Left renal pelvis (tissue), 4 donors: ENCODE data around the gene OPCML. TPM values are rescaled to one million over a fixed set of nuclear protein-coding genes. Genes with fewer than 3 reads are reported as not detected.

ENCODE experiments used
- DNase-seq, 4 donors: peaks; one replicate each; pipeline ENCODE4 v3.0.0-alpha.2; 2013; ENCODE audit warnings: low read depth in 4 of 4, low spot score in 3 of 4
- polyA plus RNA-seq, 4 donors: library from polyadenylated mRNA; unstranded; fragments of 120-200 nt; gene quantifications; one replicate each; pipeline ENCODE4 v1.2.1, GENCODE V29; 2013; ENCODE audit not compliant: insufficient read length in 4 of 4

OPCML gene
- polyA plus RNA-seq = 10 to 100 TPM; 10.1 to 16.1 (median 12.5) TPM

DNA sequence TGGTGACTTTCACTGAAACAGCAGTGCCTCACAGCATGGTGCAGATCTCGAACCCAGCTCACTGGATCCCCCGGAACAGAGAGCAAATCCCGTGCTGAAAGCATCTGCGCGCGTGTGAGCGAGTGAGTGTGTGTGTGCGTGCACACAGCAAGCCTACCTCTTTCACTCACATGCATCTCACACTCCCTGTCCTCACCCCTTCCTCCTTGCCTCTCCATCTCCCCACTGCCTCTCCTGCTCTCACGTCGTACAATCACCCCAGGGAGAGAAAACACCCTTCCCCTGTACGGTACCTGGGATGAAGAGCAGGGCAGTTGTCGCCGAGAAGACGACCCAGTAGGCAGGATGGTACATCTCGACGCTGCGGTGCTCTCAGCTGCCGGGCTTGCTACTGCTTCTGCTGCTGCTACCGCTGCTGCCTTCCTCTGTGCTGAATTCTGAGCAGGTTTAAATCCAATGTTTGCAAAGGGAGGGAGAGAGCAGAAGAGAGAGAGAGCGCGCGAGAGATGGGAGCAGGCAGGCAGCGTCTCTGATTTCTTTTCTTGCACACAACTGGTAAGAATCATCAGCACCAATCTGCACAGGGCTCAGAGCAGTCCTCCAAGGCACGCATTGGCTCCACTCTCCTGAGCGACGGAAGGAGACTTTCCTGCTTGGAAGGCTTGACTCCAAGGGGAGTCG, at the start of gene OPCML:
TSS of gene OPCML (minus strand) at position 531 of the 681 bp plus-strand sequence.
- DNase-seq = no peak

DNA sequence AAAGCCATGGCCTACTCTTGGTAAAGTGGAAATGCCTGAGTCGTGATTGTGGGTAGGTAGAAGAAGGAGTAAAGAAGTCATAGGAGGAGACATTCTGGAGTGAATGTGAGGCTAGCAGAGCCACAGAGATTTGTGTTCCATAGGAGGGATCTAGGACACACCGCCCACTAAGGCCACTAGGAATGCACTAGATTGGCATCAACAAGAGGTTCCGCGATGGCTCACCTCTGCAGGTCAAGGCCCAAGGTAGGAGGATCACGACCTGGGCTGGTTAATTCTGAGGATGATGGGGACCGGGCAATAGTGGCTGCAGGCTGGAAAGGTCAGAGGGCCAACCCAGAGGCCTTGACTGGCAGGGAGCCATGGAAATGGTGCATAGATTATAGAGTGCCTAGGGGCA, 48.8 kb upstream of the OPCML start:
- no peak for DNase-seq

GRCh38 chr11:133579165-133580031, 47.1 kb upstream of the OPCML start:
- peak in 2 of 4 donors; percentile 8 to 18 for DNase-seq

GRCh38 chr11:133577403-133577802, 45.1 kb upstream of the OPCML start:
- no peak for DNase-seq

- no peak for DNase-seq
These were observed 44.0 kb upstream of the OPCML start for GRCh38 chr11:133576351-133576750.

- no peak for DNase-seq
These were observed 40.8 kb upstream of the OPCML start for GRCh38 chr11:133573081-133573480.

DNA sequence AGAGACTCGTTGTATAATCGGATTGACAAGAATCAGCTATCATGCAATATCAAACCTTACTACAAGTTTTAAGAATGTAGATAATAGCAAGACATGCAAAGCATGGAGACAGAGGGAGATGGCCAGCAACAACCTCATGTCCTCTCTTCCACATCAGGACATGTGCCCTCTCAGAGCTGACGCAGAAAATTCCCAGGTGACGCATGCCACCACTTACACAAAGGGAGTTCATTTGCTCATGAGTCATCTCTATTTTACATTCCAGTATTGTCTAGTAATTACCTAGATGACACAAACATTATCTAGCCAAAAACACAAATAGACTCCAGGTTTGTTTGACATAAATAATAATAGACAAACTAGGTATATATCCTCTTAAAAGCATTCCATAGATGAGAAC, 38.1 kb upstream of the OPCML start:
- DNase-seq = no peak

- no peak for DNase-seq
These were observed 31.3 kb upstream of the OPCML start for GRCh38 chr11:133563505-133564025.

DNA sequence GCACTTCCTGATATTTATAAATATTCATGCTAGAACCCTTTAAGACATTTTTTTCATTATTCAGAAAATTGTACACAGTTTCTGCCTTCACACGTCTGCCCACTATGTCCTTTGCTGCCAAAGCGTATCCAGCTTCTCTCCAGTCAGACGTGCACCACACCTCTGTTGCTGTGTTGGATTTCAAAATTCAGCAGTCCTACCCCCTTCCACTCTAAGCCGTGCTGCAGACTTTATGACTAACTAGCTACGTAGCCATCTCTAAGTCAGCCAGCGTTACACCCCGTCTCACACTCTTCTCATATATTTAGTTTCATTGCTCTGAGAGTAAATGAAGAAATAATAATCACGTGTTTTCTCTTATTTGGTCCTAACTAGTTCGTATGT, 28.2 kb upstream of the OPCML start:
- no peak for DNase-seq

DNA sequence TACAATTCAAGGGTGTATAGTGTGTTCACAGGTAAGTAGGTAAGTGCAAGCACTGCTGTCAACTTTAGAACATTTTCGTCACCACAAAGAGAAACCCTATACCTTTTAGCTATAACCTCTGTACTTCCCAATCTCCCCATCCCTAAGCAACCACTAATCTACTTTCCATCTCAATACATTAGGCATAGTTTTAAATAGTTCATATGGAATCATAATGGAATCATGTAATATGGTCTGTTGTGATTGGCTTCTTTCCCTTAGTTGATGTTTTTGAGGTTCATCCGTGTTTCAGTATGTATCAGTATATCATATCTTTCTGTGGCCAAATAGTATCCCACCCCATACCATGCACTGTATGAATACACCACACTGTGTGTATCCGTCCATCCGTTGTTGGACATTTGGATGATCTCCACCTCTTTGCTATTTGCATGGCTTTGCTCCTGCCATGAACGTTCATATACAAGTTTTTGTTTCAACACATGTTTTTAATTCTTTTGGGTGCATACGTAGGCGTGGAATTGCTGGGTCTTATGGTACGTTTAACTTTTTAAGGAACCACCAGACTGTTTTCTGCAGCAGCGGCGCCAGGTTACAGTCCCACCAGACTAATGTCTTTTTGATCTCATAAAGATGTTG, 27.7 kb upstream of the OPCML start:
- DNase-seq = no peak

GRCh38 chr11:133559382-133559781, 27.1 kb upstream of the OPCML start:
- no peak for DNase-seq

DNA sequence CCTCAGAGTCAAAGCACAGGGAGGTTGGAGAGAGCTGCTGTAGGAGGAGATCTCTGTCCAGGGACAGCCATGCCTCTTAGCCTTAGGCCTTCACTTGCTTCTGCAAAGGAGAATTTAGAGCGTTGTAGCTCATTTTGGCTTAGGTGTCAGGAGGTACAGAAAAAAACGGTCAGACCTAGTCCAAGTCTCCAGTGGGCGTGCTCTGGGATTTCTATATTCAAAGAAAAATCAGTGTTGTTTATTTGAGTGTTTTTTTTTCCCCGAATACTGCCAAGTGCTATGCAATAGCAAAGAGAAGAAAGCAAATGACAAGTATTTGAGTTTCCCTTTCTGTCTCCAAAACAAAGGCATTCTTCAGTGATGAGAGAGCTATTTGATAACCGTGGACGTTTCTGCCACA, 22.7 kb upstream of the OPCML start:
- no peak for DNase-seq

DNA sequence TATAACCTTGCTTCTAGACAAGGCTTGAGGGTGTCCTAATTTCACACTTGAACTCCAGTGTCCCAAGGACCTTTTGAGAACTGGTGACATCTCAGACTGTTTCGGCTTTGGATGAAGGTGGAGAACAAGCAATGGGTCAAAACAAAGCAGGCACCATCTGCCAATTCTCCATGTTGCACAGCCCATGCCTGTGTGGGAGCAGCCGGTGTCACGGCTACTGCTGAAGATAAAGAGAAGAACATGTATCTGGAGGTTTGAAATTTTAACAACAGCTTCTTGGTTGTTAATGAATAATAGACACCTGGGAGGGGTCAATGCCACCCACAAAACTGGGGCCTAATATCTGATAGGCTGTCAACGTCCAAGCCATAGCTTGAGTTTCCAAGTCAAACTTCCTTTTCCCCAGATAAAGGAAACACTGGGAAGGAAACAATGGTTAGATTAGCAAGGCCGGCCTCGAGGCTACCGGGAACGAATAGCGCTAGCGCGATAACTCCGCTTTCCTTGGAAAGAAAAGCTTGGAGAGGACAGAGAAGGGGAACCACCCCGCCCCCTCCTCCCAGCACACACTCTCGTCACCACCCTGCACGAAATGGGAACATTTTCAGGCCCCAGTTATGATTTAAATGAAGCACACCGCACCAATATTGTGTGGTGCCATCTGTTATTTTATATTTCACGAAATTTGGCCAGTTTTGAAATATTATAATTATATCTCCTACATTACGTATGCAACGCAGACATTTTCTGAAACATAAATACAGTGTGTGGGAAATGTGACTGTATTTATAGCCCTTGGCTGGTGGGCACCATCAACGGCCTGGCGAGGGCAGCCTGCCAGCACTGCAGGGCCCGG, 21.8 kb upstream of the OPCML start:
- DNase-seq = no peak

DNA sequence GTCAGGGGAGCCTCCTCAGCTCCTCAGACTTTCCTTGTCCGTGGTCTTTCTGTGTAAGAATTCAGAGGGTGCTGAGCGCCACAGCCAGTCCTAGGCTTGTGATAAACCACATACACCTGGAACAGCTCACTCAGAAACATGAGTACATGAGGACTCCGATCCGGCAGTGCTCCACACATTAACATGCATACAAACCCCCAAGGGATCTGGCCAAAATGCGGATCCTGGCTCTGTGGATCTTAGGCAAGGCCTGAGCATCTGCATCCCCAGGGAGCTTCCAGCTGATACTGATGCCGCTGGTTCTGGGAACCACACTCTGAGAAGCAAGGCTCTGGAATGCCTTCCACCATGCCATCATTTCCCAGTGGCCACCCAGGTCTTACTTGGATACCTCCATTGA, 20.6 kb upstream of the OPCML start:
- no peak for DNase-seq

- no peak for DNase-seq
These were observed 18.8 kb upstream of the OPCML start for GRCh38 chr11:133551064-133551463.

DNA sequence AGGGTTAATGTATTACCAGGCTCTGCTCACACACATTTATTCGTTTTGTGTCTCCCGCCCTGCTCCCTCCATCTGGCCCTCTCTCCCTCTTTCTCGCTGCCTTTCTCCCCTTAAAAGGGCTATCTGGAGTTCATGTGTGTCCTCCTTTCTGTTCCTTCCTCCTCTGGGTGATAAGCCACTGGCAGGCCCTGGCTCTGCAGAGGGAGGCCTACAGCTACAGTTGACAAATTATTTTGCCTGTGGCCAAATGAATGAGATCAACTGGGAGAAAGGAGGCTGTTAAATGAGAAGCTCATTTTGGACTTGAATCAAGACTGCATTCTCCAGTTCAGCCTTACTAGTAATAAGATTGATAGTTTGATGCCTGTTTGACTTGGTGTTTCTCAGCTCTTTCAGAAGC, 17.5 kb upstream of the OPCML start:
- DNase-seq = no peak

- DNase-seq = no peak
These were observed 16.3 kb upstream of the OPCML start for GRCh38 chr11:133548641-133549040.

DNA sequence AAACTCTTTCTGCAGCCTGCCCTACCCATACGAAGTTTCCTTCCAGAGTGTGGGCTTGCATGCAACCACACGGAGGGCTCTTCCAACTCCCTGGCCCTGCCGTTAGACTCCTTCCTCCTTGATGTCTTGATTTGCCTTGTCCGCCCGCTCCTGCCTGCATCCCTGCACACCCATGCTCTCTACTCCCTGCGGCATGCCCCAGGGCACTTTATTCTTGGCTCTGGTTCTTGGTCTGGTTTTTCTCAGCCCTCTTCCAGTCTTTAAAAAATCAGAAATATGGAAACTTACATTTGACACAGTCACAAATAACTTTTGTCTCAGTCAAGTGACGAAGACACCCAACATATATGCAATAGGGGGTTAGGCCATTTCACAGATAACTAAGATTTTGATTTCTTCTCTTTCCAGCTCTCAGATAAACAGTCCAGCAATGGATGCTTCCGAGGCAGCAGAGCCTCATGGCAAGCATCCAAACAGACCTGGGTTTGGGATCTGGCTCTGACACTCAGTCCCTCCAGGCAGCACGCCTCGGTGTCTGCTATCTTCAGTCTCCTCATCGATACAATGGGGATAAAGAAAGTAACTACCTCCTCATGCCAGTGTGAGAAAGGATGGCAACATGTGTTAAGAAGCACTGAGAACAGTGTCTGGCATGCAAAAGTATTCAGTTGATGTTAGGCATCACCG, 15.7 kb upstream of the OPCML start:
- DNase-seq = no peak

- no peak for DNase-seq
These were observed 13.0 kb upstream of the OPCML start for GRCh38 chr11:133545199-133545803.
